IPS DF 4.7 (cell line): ENCODE measurements around the gene SFXN1.
A peak's percentile ranks its signal among the peaks of the same experiment; 100 is the strongest.
"Not testable (repeated sequence)": the region's sequence is repeated elsewhere in the genome, so short reads cannot be mapped to it uniquely, and the experiment has no call there.

Source experiments
- DNase-seq: peaks from one replicate; pipeline ENCODE4 v3.0.0-alpha.2; 2013; ENCODE audit warnings: low spot score; ENCODE audit errors: extremely low read depth

Gene SFXN1

GRCh38 chr5:175493726-175494125 is 15.4 kb downstream of the SFXN1 start:
- no peak for DNase-seq

- no peak for DNase-seq
Measured at GRCh38 chr5:175494264-175495183, 16.2 kb downstream of the SFXN1 start.

- no peak for DNase-seq
Measured at GRCh38 chr5:175501759-175502158, 23.4 kb downstream of the SFXN1 start.

GRCh38 chr5:175507671-175508070 is 29.3 kb downstream of the SFXN1 start:
- DNase-seq: not testable (repeated sequence)

- no peak for DNase-seq
Measured at GRCh38 chr5:175508896-175509295, 30.5 kb downstream of the SFXN1 start.

GRCh38 chr5:175513297-175513696 is 34.9 kb downstream of the SFXN1 start:
- no peak for DNase-seq

- DNase-seq: no peak
Measured at GRCh38 chr5:175513726-175514125, 35.4 kb downstream of the SFXN1 start.

GRCh38 chr5:175516933-175517823 is 38.8 kb downstream of the SFXN1 start:
- no peak for DNase-seq

GRCh38 chr5:175517824-175518450 is 39.6 kb downstream of the SFXN1 start:
- DNase-seq: no peak

GRCh38 chr5:175519006-175519405 is 40.6 kb downstream of the SFXN1 start:
- DNase-seq: no peak

GRCh38 chr5:175520321-175520720 is 42.0 kb downstream of the SFXN1 start:
- DNase-seq: no peak

GRCh38 chr5:175520873-175521272 is 42.5 kb downstream of the SFXN1 start:
- no peak for DNase-seq

GRCh38 chr5:175521313-175521833 is 43.0 kb downstream of the SFXN1 start:
- no peak for DNase-seq

GRCh38 chr5:175523292-175523691 is 44.9 kb downstream of the SFXN1 start:
- no peak for DNase-seq

- DNase-seq: no peak
Measured at GRCh38 chr5:175524211-175524610, 45.9 kb downstream of the SFXN1 start.

- DNase-seq: no peak
Measured at GRCh38 chr5:175526691-175527090, 48.3 kb downstream of the SFXN1 start.

GRCh38 chr5:175531361-175531760 is 53.0 kb downstream of the SFXN1 start:
- DNase-seq: no peak

GRCh38 chr5:175534070-175534932 is 55.9 kb downstream of the SFXN1 start:
- peak; percentile 69 for DNase-seq

- not testable (repeated sequence) for DNase-seq
Measured at GRCh38 chr5:175535331-175535730, 57.0 kb downstream of the SFXN1 start.

GRCh38 chr5:175535796-175536195 is 57.4 kb downstream of the SFXN1 start:
- DNase-seq: no peak
